ENCODE measurements around the gene FRAT1. TPM values are rescaled to one million over a fixed set of nuclear protein-coding genes. Genes with fewer than 3 reads are reported as not detected.

FRAT1 gene
- total and polyA plus RNA-seq, 2 donors (not counting 3 experiments of a cell fraction or from before 2014, with no cell fraction given) = 2.2 to 3.2 TPM

GRCh38 chr10:97356318-97356914, 37.3 kb downstream of the FRAT1 start:
- ChIA-PET POLR2A (no interaction called here), CTCF (interaction anchor here (0.7 to 5.9 kb wide), 12 partner anchors 9 to 318 kb away, joined by 3 to 79 read pairs (median 6); partner anchors contain the start of genes ARHGAP19 and RRP12)
- no peaks in the 10 kb centered on the region for H4K20me1 ChIP-seq (replicated peaks; ENCODE audit: control insufficient read depth, extremely low read depth, insufficient read depth, low read length)
- dilution Hi-C loops (cut with MboI; ENCODE audit: extremely low pct_ligation_motif_present, low sequenced_read_pairs) (no loop called here), intact Hi-C loops (cut with micrococcal nuclease) (loop anchor here (2.0 to 5.0 kb wide), 2 partner anchors 44 to 274 kb away; partner anchors contain the start of gene RRP12)
- H3K36me3 ChIP-seq (ENCODE audit: control insufficient read depth in 2 of 2, extremely low read depth in 1 of 2, insufficient read depth in 2 of 2, low read length in 2 of 2) = peaks cover 0 to 5% of the 10 kb centered on the region in 2 experiments
- no peaks in the 10 kb centered on the region for H3K9me1 ChIP-seq (replicated peaks; ENCODE audit: control insufficient read depth, extremely low read depth, insufficient read depth, low read length)
- no peak overlapping the region for H2AFZ ChIP-seq (ENCODE audit: low read depth, low read length)
- peak overlapping the region; percentile 36 for H3K27ac ChIP-seq (ENCODE audit: insufficient read depth, low read depth, low read length)
- DNase-seq (ENCODE audit: low read depth, low spot score) (peak; percentile 43), FAIRE-seq (no peak)
- H3K4me1 ChIP-seq (ENCODE audit: control insufficient read depth, extremely low read depth, insufficient read depth, low read length) = peaks cover 13% of the 10 kb centered on the region
- H3K9ac ChIP-seq (replicated peaks; ENCODE audit: extremely low read depth, insufficient read depth, low read length) = no peak overlapping the region
- H3K27me3 ChIP-seq (ENCODE audit: control insufficient read depth in 2 of 2, insufficient read depth in 2 of 2, low read length in 2 of 2) = no peaks in the 10 kb centered on the region
- H3K4me2 ChIP-seq (ENCODE audit: insufficient read depth, low read length) = no peak overlapping the region
- TF ChIP-seq POLR2A (IDR thresholded peaks at IDR 0.05; ENCODE audit: low read depth, low read length) = no peak
- no peak for TF ChIP-seq FOS (IDR thresholded peaks at IDR 0.05; ENCODE audit: borderline replicate concordance, insufficient read depth, low read length)
- no peak for TF ChIP-seq POLR2AphosphoS5 (IDR thresholded peaks at IDR 0.05; ENCODE audit: insufficient read depth, low read depth, low read length)
- TF ChIP-seq EZH2 (IDR thresholded peaks at IDR 0.05; ENCODE audit: borderline replicate concordance, low read depth, low read length, severe bottlenecking) = no peak
- peak in 1 of 2 donors; percentile 15 for TF ChIP-seq CTCF (IDR thresholded peaks at IDR 0.05; ENCODE audit: extremely low read depth in 1 of 2, insufficient read depth in 1 of 2, low read depth in 1 of 2, low read length in 2 of 2)
- no peak for TF ChIP-seq GATA2 (IDR thresholded peaks at IDR 0.05; ENCODE audit: insufficient read depth, insufficient read length, low read depth, low read length)
- no peak for TF ChIP-seq JUN (IDR thresholded peaks at IDR 0.05; ENCODE audit: borderline replicate concordance, insufficient read depth, insufficient read length, low read depth)
- TF ChIP-seq, protein P1, sequence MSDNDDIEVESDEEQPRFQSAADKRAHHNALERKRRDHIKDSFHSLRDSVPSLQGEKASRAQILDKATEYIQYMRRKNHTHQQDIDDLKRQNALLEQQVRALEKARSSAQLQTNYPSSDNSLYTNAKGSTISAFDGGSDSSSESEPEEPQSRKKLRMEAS (IDR thresholded peaks at IDR 0.05; ENCODE audit: insufficient read depth, insufficient read length) = peak; percentile 11
- TF ChIP-seq MYC (IDR thresholded peaks at IDR 0.05; ENCODE audit: low read depth, low read length) = no peak
- no peak overlapping the region for H3K4me3 ChIP-seq (replicated peaks in 1 of 3; ENCODE audit: insufficient read depth in 1 of 3, low read depth in 1 of 3, low read length in 3 of 3)
- BruUV-seq (replicated peaks) = no TSS peak
- H3K9me3 ChIP-seq (replicated peaks; ENCODE audit: control insufficient read depth, insufficient read depth, low read length) = no peaks in the 10 kb centered on the region
- no peaks in the 10 kb centered on the region for H3K79me2 ChIP-seq (ENCODE audit: control insufficient read depth, insufficient read depth, low read length)

Data from endothelial cell of umbilical vein (primary cell).